GM12878 (cell line): Measurements from ENCODE around the gene ERICH2. TPM values are rescaled to one million over a fixed set of nuclear protein-coding genes. Genes with fewer than 3 reads are reported as not detected.
A peak's percentile ranks its signal among the peaks of the same experiment; 100 is the strongest.

Experiments used
- ATAC-seq: fragments of 200-7000 bp; cut with Tn5 transposase; 3 replicates; pipeline ENCODE4 v1.9.1; 2020; ENCODE audit warnings: mild to moderate bottlenecking, moderate library complexity
- BruUV-seq: library from RNA; stranded (reverse); fragments of 400-500 nt; replicated peaks from 2 replicates; lab custom pipeline; 2021; lab: Mats Ljungman, UMichigan
- CTCF ChIA-PET: fragments of 300-600 bp; sonication (Branson Sonifier 250); formaldehyde crosslinking; extraction: SDS; loops from one replicate; lab custom pipeline; 2021; ENCODE audit warnings: inconsistent platforms; lab: Yijun Ruan, JAX
- POLR2A ChIA-PET: fragments of 350-600 bp; formaldehyde crosslinking; extraction: SDS; loops from one replicate; lab custom pipeline; 2021; ENCODE audit warnings: inconsistent platforms; lab: Charles Lee
- RAD21 ChIA-PET: fragments of 300-600 bp; sonication (Branson Sonifier 250); formaldehyde crosslinking; loops from one replicate; lab custom pipeline; 2023; ENCODE audit warnings: antibody characterized with exemption; ENCODE audit not compliant: unreplicated experiment; lab: Charles Lee
- SMC1A ChIA-PET: fragments of 300-600 bp; sonication (Branson Sonifier 250); formaldehyde crosslinking; loops from one replicate; lab custom pipeline; 2023; ENCODE audit not compliant: unreplicated experiment, uncharacterized antibody; lab: Charles Lee
- DNase-seq: peaks from one replicate; pipeline ENCODE4 v3.0.0-alpha.2; 2011; ENCODE audit warnings: low read depth, low spot score
- FAIRE-seq: peaks from 3 replicates; lab custom pipeline; 2011; peaks lifted over from hg19 to GRCh38; lab: Jason Lieb, UNC
- H2AFZ ChIP-seq: 2 replicates; pipeline ENCODE4 v1.6.0; 2011; ENCODE audit warnings: low read depth, low read length, control low read depth; ENCODE audit not compliant: control insufficient read depth
- H3K27ac ChIP-seq: 2 replicates; pipeline ENCODE4 v1.5.1; 2011; ENCODE audit warnings: control low read depth; ENCODE audit not compliant: control insufficient read depth, insufficient read depth
- H3K27me3 ChIP-seq, 2 experiments: replicated peaks in 1 of 2; 2 replicates each; pipeline versions ENCODE4 v1.6.0 to v1.6.1; 2011; ENCODE audit warnings: low read length in 1 of 2; ENCODE audit not compliant: control insufficient read depth in 2 of 2, insufficient read depth in 2 of 2
- H3K36me3 ChIP-seq, 2 experiments: 2 replicates each; pipeline ENCODE4 v1.5.1; 2011; ENCODE audit warnings: low read length in 1 of 2; ENCODE audit not compliant: control insufficient read depth in 2 of 2, insufficient read depth in 2 of 2
- H3K4me1 ChIP-seq: 2 replicates; pipeline ENCODE4 v1.6.1; 2011; ENCODE audit warnings: mild to moderate bottlenecking, low read length, moderate library complexity, mixed read lengths; ENCODE audit not compliant: control insufficient read depth, insufficient read depth
- H3K4me2 ChIP-seq: 2 replicates; pipeline ENCODE4 v1.6.0; 2011; ENCODE audit warnings: control low read depth; ENCODE audit not compliant: control insufficient read depth, insufficient read depth
- H3K4me3 ChIP-seq: fragments of 200-600 bp; sonication (generic); 2 replicates; pipeline ENCODE4 v1.5.1; 2016
- H3K79me2 ChIP-seq: 2 replicates; pipeline ENCODE4 v1.6.0; 2011; ENCODE audit warnings: low read length; ENCODE audit not compliant: control insufficient read depth, insufficient read depth
- H3K9ac ChIP-seq: 2 replicates; pipeline ENCODE4 v1.8.0; 2011; ENCODE audit warnings: low read length, control low read depth, mixed read lengths; ENCODE audit not compliant: control insufficient read depth, insufficient read depth
- H3K9me3 ChIP-seq: replicated peaks from 3 replicates; pipeline ENCODE4 v1.5.1; 2011; ENCODE audit warnings: mild to moderate bottlenecking, low read length; ENCODE audit not compliant: control insufficient read depth, insufficient read depth
- H4K20me1 ChIP-seq: 2 replicates; pipeline ENCODE4 v1.6.0; 2011; ENCODE audit not compliant: control insufficient read depth, insufficient read depth
- CEBPB ChIP-seq, 2 experiments: fragments of 150-350 bp in 1 of 2; IDR thresholded peaks; 2 replicates each; pipeline ENCODE4 v1.6.1; 2012 to 2014; ENCODE audit warnings: low read depth in 2 of 2, low read length in 2 of 2, borderline replicate concordance in 1 of 2, inconsistent platforms in 1 of 2
- CHD2 ChIP-seq: IDR thresholded peaks from 2 replicates; pipeline ENCODE4 v1.6.1; 2011; ENCODE audit warnings: low read depth, low read length, improper control_type of control experiment, borderline replicate concordance
- EED ChIP-seq: sonication (generic); IDR thresholded peaks from 2 replicates; pipeline ENCODE4 v1.6.1; 2016; ENCODE audit warnings: antibody characterized with exemption, low read depth
- GABPA ChIP-seq: IDR thresholded peaks from 2 replicates; pipeline ENCODE4 v1.6.1; 2014; ENCODE audit warnings: antibody characterized with exemption, low read depth, mild to moderate bottlenecking, inconsistent platforms
- NR2C2 ChIP-seq: IDR thresholded peaks from 2 replicates; pipeline ENCODE4 v1.6.1; 2011; ENCODE audit warnings: borderline replicate concordance, low read depth; ENCODE audit not compliant: control insufficient read depth, insufficient read length
- NRF1 ChIP-seq: conservative IDR thresholded peaks from 2 replicates; pipeline ENCODE4 v1.6.1; 2011; ENCODE audit warnings: mild to moderate bottlenecking, low read depth, low read length, improper control_type of control experiment
- RB1 ChIP-seq: fragments of 450-650 bp; formaldehyde crosslinking; IDR thresholded peaks from 2 replicates; pipeline ENCODE4 v1.6.1; 2017; ENCODE audit warnings: mild to moderate bottlenecking, borderline replicate concordance
- YBX1 ChIP-seq: fragments of 450-650 bp; IDR thresholded peaks from 2 replicates; pipeline ENCODE4 v1.6.1; 2016; ENCODE audit warnings: antibody characterized with exemption
- ZNF622 ChIP-seq: fragments of 450-650 bp; IDR thresholded peaks from 2 replicates; pipeline ENCODE4 v1.6.1; 2017; ENCODE audit warnings: mild to moderate bottlenecking, inconsistent platforms
- WGBS: methylation state at CpG from one replicate; pipeline ENCODE4 v1.1.6; 2016; ENCODE audit warnings: low lambda C conversion rate; ENCODE audit not compliant: insufficient replicate concordance, insufficient coverage; ENCODE audit errors: missing lambda C conversion rate; 5-methylcytosine and 5-hydroxymethylcytosine counted together
- in situ Hi-C: fragments of 300-500 bp; cut with MboI; formaldehyde crosslinking; loops from 9 replicates; pipeline ENCODE4 v1.14.3; 2018; ENCODE audit warnings: mixed read lengths
- intact Hi-C: fragments of 100-400 bp; cut with micrococcal nuclease; formaldehyde crosslinking; loops from one replicate; pipeline ENCODE4 v1.14.2; 2022; ENCODE audit not compliant: unreplicated experiment
- polyA plus RNA-seq, 11 experiments: library from polyadenylated mRNA; depleted of rRNA in 4 of 11; unstranded in 6 of 11; stranded (reverse) in 5 of 11; fragments of >200 nt; fragmentation: Nextera tagmentation in 4 of 11; fragmentation: Illumina TruSeq in 1 of 11; extraction: Ambion mirVana in 4 of 11; extraction: Trizol in 1 of 11; gene quantifications; 1 replicate in 1 of 11; 2 replicates in 10 of 11; pipeline versions ENCODE4 v1.2.1 to v1.2.3, GENCODE V29; 2011 to 2016; ENCODE audit warnings: inconsistent platforms in 2 of 11, missing spikeins in 2 of 11, low read depth in 1 of 11
- total RNA-seq, 4 experiments: library from RNA; depleted of rRNA in 3 of 4; stranded (reverse); fragments of >200 nt in 3 of 4; fragmentation: Illumina TruSeq in 1 of 4; extraction: Trizol in 1 of 4; gene quantifications; 2 replicates each; pipeline versions ENCODE4 v1.2.1 to v1.2.3, GENCODE V29; 2013 to 2021
- TF ChIP-seq, protein P1 (sequence below): fragments of 450-650 bp; IDR thresholded peaks from 2 replicates; pipeline ENCODE4 v1.6.1; 2017; ENCODE audit warnings: antibody characterized with exemption, mild to moderate bottlenecking, moderate library complexity
- TF ChIP-seq, protein P2 (sequence below): IDR thresholded peaks from 2 replicates; pipeline ENCODE4 v1.6.1; 2012; ENCODE audit warnings: low read depth, low read length, improper control_type of control experiment
- TF ChIP-seq, protein P3 (sequence below), 3 experiments: IDR thresholded peaks in 2 of 3; conservative IDR thresholded peaks in 1 of 3; 2 replicates each; pipeline ENCODE4 v1.5.1; 2011; ENCODE audit warnings: low read depth in 3 of 3, low read length in 3 of 3, mild to moderate bottlenecking in 3 of 3, control low read depth in 2 of 3, moderate library complexity in 2 of 3, inconsistent platforms in 1 of 3, mixed read lengths in 1 of 3; ENCODE audit not compliant: control insufficient read depth in 2 of 3, insufficient read depth in 1 of 3; ENCODE audit errors: extremely low read depth in 1 of 3
- TF ChIP-seq, protein P4 (sequence below): fragments of 150-350 bp; IDR thresholded peaks from 2 replicates; pipeline ENCODE4 v1.6.1; 2014; ENCODE audit warnings: mild to moderate bottlenecking, low read depth, low read length

Gene ERICH2
- total and polyA plus RNA-seq, 10 of the 15 experiments (the other 5 are each of a cell fraction or from before 2014, with no cell fraction given), result not detected

DNA sequence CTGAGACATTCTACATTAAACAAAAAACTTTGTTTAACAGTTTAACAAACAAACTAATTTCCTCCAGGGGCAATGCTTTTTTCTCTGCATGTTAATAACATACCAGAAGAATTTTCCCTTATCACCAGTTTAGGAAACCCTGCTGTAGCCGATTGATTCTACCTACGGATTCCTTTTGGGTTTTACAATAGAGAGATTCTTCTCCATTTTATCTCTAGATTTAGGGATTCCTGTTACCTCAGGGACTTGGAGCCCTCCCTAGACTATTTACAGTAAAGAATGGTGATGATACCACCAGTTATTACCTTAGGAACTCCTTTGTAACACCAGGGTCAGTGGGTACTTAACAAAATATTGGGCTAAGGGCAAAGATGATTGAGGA, 5.3 kb upstream of the ERICH2 start:
- H3K27ac ChIP-seq, result peak overlapping the region; percentile 24; the same call in 1 of the 2 replicates
- H3K4me1 ChIP-seq, result peaks cover 8% of the 10 kb centered on the region; the same call in 1 of the 2 replicates
- no peak for FAIRE-seq
- RAD21 ChIA-PET, result interaction anchor here (0.7 to 0.8 kb wide), 2 partner anchors 85 to 90 kb away, joined by 3 to 5 read pairs; no protein-coding TSS in a partner anchor
- H3K79me2 ChIP-seq, result no peaks in the 10 kb centered on the region
- H4K20me1 ChIP-seq, result no peaks in the 10 kb centered on the region
- no peak for DNase-seq
- no peak; the same call in 2 of the 3 replicates for ATAC-seq
- no peak overlapping the region for H3K9ac ChIP-seq
- TF ChIP-seq, protein P1, sequence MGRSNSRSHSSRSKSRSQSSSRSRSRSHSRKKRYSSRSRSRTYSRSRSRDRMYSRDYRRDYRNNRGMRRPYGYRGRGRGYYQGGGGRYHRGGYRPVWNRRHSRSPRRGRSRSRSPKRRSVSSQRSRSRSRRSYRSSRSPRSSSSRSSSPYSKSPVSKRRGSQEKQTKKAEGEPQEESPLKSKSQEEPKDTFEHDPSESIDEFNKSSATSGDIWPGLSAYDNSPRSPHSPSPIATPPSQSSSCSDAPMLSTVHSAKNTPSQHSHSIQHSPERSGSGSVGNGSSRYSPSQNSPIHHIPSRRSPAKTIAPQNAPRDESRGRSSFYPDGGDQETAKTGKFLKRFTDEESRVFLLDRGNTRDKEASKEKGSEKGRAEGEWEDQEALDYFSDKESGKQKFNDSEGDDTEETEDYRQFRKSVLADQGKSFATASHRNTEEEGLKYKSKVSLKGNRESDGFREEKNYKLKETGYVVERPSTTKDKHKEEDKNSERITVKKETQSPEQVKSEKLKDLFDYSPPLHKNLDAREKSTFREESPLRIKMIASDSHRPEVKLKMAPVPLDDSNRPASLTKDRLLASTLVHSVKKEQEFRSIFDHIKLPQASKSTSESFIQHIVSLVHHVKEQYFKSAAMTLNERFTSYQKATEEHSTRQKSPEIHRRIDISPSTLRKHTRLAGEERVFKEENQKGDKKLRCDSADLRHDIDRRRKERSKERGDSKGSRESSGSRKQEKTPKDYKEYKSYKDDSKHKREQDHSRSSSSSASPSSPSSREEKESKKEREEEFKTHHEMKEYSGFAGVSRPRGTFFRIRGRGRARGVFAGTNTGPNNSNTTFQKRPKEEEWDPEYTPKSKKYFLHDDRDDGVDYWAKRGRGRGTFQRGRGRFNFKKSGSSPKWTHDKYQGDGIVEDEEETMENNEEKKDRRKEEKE, result no peak
- TF ChIP-seq GABPA (no peak), EED (no peak), NR2C2 (no peak), RB1 (no peak), CEBPB (IDR thresholded peaks at IDR 0.05; ENCODE audit: borderline replicate concordance in 1 of 2, low read depth in 2 of 2, low read length in 2 of 2) (no peak), YBX1 (no peak), CHD2 (no peak), NRF1 (no peak), ZNF622 (no peak)
- TF ChIP-seq, protein P2, sequence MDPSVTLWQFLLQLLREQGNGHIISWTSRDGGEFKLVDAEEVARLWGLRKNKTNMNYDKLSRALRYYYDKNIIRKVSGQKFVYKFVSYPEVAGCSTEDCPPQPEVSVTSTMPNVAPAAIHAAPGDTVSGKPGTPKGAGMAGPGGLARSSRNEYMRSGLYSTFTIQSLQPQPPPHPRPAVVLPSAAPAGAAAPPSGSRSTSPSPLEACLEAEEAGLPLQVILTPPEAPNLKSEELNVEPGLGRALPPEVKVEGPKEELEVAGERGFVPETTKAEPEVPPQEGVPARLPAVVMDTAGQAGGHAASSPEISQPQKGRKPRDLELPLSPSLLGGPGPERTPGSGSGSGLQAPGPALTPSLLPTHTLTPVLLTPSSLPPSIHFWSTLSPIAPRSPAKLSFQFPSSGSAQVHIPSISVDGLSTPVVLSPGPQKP, result no peak
- TF ChIP-seq, protein P3, sequence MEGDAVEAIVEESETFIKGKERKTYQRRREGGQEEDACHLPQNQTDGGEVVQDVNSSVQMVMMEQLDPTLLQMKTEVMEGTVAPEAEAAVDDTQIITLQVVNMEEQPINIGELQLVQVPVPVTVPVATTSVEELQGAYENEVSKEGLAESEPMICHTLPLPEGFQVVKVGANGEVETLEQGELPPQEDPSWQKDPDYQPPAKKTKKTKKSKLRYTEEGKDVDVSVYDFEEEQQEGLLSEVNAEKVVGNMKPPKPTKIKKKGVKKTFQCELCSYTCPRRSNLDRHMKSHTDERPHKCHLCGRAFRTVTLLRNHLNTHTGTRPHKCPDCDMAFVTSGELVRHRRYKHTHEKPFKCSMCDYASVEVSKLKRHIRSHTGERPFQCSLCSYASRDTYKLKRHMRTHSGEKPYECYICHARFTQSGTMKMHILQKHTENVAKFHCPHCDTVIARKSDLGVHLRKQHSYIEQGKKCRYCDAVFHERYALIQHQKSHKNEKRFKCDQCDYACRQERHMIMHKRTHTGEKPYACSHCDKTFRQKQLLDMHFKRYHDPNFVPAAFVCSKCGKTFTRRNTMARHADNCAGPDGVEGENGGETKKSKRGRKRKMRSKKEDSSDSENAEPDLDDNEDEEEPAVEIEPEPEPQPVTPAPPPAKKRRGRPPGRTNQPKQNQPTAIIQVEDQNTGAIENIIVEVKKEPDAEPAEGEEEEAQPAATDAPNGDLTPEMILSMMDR (IDR thresholded peaks at IDR 0.05 in 2 of 3, conservative IDR thresholded peaks at IDR 0.05 in 1 of 3; ENCODE audit: control insufficient read depth in 2 of 3, extremely low read depth in 1 of 3, insufficient read depth in 1 of 3, low read depth in 3 of 3, low read length in 3 of 3), result no peak
- TF ChIP-seq, protein P4, sequence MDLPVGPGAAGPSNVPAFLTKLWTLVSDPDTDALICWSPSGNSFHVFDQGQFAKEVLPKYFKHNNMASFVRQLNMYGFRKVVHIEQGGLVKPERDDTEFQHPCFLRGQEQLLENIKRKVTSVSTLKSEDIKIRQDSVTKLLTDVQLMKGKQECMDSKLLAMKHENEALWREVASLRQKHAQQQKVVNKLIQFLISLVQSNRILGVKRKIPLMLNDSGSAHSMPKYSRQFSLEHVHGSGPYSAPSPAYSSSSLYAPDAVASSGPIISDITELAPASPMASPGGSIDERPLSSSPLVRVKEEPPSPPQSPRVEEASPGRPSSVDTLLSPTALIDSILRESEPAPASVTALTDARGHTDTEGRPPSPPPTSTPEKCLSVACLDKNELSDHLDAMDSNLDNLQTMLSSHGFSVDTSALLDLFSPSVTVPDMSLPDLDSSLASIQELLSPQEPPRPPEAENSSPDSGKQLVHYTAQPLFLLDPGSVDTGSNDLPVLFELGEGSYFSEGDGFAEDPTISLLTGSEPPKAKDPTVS, result no peak
- POLR2A ChIA-PET, result interaction anchor here (2.1 kb wide), 1 partner anchor 85 kb away, joined by 6 read pairs; no protein-coding TSS in a partner anchor
- no TSS peak for BruUV-seq
- CTCF ChIA-PET, result interaction anchor here (0.6 to 1.6 kb wide), 3 partner anchors 52 to 1060 kb away, joined by 3 to 7 read pairs (median 4); partner anchors contain the start of gene GAD1
- H2AFZ ChIP-seq, result peak overlapping the region; percentile 54
- H3K36me3 ChIP-seq, result no peaks in the 10 kb centered on the region
- SMC1A ChIA-PET, result interaction anchor here (1.3 kb wide), 1 partner anchor 85 kb away, joined by 3 read pairs; no protein-coding TSS in a partner anchor
- H3K4me2 ChIP-seq, result no peak overlapping the region
- H3K4me3 ChIP-seq, result no peak overlapping the region
- no peaks in the 10 kb centered on the region for H3K9me3 ChIP-seq
- intact Hi-C loops (no loop called here), in situ Hi-C loops (no loop called here)
- 33% methylated on average over 2 of the region's 2 CpGs for WGBS
- no peaks in the 10 kb centered on the region for H3K27me3 ChIP-seq
